NCI-H1694 treated with DMSO at 0.1 percent for 48 hours (cell line): ENCODE data around the gene CDCP2.

ENCODE experiments used
- DNase-seq: peaks from one replicate; lab custom pipeline; 2025; lab: John Stamatoyannopoulos, UW

The CDCP2 gene

GRCh38 chr1:54136963-54137533, 15.8 kb downstream of the CDCP2 start:
- DNase-seq, result no peak

GRCh38 chr1:54136269-54136896, 16.4 kb downstream of the CDCP2 start:
- DNase-seq, result no peak

GRCh38 chr1:54135436-54136120, 17.2 kb downstream of the CDCP2 start:
- DNase-seq, result no peak

GRCh38 chr1:54134295-54134694, 18.5 kb downstream of the CDCP2 start:
- no peak for DNase-seq

- DNase-seq, result no peak
Measured at GRCh38 chr1:54132495-54132894, 20.3 kb downstream of the CDCP2 start.

- DNase-seq, result no peak
Measured at GRCh38 chr1:54131419-54131818, 21.4 kb downstream of the CDCP2 start.

GRCh38 chr1:54129858-54130257, 22.9 kb downstream of the CDCP2 start:
- no peak for DNase-seq

- no peak for DNase-seq
Measured at GRCh38 chr1:54127594-54128300, 25.1 kb downstream of the CDCP2 start.

- DNase-seq, result no peak
Measured at GRCh38 chr1:54126271-54126815, 26.5 kb downstream of the CDCP2 start.

- no peak for DNase-seq
Measured at GRCh38 chr1:54125386-54126070, 27.3 kb downstream of the CDCP2 start.

- no peak for DNase-seq
Measured at GRCh38 chr1:54124906-54125305, 27.9 kb downstream of the CDCP2 start.

- no peak for DNase-seq
Measured at GRCh38 chr1:54124472-54124871, 28.3 kb downstream of the CDCP2 start.

GRCh38 chr1:54122992-54123391, 29.8 kb downstream of the CDCP2 start:
- DNase-seq, result no peak

GRCh38 chr1:54122135-54122751, 30.6 kb downstream of the CDCP2 start:
- no peak for DNase-seq

GRCh38 chr1:54121482-54122134, 31.2 kb downstream of the CDCP2 start:
- DNase-seq, result peak; percentile 74

GRCh38 chr1:54120698-54121481, 31.9 kb downstream of the CDCP2 start:
- DNase-seq, result no peak

- DNase-seq, result no peak
Measured at GRCh38 chr1:54120018-54120697, 32.6 kb downstream of the CDCP2 start.

- DNase-seq, result no peak
Measured at GRCh38 chr1:54118704-54119103, 34.1 kb downstream of the CDCP2 start.

- DNase-seq, result no peak
Measured at GRCh38 chr1:54117815-54118563, 34.8 kb downstream of the CDCP2 start.
